GM19239 (cell line): ENCODE measurements around the gene ARFIP1.

Experiments used
- DNase-seq: peaks from one replicate; pipeline ENCODE4 v3.0.0; 2011; ENCODE audit warnings: low spot score; ENCODE audit not compliant: insufficient read length
- FAIRE-seq: peaks from 2 replicates; lab custom pipeline; 2011; peaks lifted over from hg19 to GRCh38; lab: Jason Lieb, UNC

ARFIP1 gene

DNA sequence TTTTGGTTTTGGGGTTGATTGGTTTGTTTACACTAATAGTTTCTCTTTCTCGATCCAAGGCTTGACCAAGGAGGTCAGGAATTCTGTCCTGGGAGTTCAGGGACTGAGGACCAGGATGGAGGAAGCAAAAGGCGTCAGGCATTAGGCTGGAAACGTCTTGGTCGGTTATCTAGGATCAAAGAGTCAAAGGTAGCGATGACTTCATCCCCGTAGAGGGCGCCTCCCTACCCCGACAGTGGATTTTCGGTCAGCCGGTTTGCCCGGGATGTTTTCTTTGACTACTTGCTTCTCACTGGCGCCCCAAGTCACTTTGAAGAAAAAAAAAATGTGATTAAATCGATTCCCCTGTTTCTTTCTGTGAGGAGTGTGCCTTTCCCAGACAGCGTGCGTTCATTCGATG is 155.4 kb downstream of the ARFIP1 start:
- peak; percentile 26 for FAIRE-seq
- peak; percentile 24 for DNase-seq

DNA sequence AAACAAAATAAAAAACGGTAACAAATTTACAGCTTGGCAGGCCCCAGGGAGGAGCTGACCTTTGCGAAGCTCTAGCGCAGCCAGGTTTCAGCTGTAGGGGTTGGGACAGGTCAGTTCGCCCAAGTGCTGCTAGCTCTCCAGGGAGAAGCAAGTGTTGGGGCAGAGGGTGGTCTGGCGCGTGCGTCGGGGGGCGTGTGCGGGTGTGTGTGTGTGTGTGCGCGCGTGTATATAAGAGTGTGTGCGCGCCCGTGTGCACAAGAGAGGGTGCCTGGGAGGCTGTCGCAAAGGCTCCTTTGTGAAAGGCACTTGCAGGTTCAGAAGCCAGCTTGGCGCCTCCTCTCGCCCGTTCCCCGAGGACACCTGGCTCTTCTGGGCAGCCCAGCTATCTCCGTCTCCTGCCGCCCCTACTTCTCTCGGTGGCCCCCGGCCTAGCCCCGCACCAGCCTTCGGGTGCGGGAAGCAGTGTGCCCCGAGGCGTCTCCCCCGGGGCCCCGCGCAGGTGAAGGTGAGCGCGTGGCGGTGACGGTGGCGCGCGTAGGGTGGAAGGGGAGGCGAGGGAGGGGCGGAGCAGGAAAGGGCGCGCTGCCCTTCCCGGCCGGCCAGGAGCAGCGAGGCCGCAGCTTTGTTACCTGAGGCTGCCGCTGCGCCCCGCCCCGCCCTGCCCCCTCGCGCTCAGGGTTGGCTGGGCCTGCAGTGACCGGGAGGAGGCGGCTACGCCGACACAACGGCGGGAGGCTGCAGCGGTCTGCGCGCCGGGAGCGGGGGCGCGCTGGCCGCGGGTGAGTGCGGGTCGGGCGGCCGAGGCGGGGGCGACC is 156.1 kb downstream of the ARFIP1 start, which contains the start of gene FHDC1:
Gene FHDC1, plus strand, starts transcription at position 693 of the 815 bp plus-strand sequence. CDS start 6,735 bp downstream, outside the sequence.
- FAIRE-seq = peak; percentile 21
- DNase-seq = no peak

DNA sequence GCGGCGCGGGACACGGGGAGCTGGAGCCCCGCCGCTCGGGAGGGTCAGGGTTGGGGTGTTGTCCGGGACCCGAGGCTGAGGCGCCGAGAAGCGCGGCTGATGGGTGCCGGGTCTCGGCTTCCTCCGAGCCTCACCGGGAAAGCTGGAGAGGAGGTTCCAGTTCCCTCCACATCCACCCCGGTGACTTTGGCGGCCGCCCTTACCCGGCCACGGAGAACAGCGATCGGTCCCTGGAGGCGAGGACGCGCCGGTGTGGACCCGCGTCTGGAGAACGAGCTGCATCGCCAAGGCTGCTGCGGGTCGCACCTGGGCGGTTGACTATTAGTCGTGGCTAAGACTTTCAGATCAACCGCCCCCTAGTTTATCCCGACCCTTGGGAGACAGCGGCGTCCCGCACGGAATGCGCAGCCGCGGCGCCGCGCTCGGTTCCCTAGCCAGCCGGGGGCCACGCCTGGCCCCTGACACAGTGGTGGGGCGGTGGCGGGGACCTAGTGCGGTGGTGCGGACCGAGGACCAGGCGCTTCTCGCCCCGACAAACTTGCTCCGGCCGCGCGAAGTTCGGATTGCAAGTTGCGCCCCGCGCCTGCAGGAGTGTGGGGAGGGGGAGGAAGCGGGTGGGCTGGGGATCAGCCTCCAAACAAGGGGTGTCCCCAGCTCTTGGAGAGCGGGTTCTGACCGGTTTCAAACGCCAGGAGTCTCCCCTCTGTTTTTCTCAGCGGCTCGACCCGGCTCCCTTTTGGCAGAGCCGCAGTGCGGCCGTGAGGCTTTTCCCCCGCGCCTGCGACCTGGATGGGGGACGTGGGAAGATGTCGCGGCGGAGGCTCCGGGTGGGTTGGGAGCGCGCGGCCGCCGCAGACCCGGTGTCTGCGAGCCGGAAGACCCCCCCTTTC is 156.9 kb downstream of the ARFIP1 start:
- DNase-seq = peak; percentile 36
- FAIRE-seq = no peak

DNA sequence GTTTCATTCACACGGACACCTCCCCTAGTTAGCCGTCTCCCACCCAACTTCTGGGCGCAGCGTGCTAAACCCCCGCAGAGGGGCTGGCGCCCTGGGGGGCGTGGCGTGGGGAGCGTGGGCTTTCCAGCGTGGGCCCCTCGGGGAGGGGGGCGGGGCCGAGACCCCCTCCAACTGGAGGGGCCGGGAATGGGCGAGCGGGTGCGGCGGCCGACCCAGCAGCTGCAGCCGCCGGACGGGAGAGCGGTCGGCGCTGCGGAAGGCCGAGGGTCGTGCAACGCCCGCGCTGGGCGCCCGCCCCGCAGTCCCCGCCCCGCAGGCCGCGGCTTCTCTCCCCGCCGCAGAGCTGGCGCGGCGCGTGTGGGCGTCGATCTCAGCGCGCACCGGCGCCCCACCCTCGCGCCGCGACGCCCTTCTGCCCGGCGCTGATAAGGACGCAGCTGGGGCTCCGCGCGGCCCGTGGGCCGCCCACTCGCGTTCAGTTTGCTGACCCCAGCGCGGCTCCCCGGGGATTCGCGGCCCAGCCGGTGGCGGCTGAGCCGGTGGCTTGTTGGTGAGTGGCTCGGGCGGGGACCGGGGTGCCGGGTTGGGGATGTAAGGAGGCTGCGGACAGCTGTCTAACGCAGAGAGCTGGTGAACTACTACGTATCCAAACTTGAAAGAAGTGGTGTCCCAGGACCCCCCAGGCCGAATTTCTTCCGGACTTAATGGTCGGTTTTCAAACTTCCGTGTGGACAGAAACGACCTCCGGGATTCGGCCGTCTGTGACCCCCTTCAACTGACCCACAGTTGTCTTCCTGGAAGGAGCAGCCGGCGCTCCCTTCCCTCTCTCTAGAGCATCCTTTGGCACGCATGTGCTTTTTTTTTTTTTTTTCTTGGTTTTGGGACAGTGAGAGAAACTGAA is 157.8 kb downstream of the ARFIP1 start:
- DNase-seq = peak; percentile 35

DNA sequence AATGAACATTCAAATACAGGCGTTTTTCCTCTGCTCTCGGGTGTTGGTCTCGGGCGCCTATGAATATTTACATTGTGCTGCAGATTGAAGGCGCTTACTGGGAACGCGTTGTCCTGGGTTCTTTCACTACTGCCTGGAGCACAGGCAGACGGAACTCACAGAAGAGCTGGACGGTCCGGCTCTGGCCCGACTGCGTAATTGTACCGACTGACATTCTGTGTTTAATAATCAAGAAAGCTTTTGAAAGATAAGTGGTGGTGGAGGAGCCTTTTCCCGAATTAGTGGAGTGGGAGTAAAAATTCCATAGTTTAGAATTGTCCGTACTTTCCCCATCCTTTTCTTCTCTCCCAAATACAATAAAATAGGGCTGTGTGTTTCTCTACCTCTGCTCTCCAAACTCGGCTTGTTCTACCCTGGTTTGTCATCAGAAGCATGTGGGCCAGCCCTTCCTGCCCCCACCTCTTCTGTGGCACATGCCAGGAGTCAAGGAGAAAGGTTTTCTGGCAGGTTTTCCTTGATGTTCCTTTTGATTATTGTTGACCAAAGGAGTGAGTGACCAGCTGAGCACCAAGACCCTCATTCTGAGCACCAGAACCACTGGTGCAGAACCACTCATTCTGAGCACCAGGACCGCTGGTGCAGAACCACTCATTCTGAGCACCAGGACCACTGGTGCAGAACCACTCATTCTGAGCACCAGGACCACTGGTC is 158.6 kb downstream of the ARFIP1 start:
- no peak for FAIRE-seq
- no peak for DNase-seq

More for the DNA sequence above, 157.8 kb downstream of the ARFIP1 start:
- FAIRE-seq = no peak

DNA sequence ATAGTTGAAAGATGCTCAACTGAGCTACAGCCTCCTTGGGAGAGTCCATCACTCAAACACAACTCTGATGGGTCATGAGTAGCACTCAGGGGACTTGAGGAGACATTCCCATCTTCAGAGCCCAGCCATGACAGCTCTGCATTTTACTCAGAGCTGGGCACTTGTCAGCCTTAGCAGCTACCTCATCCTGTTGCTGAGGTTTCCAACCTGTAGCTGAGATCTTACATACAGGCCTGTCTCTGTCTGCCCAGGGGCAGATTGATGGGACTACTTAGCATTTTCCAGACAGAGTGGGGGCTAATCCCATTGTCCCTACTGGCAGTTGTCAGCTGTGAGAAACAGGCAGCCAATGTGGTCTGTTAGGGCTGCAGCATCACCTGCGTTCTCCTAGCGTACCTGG is 159.9 kb downstream of the ARFIP1 start:
- FAIRE-seq = no peak

DNA sequence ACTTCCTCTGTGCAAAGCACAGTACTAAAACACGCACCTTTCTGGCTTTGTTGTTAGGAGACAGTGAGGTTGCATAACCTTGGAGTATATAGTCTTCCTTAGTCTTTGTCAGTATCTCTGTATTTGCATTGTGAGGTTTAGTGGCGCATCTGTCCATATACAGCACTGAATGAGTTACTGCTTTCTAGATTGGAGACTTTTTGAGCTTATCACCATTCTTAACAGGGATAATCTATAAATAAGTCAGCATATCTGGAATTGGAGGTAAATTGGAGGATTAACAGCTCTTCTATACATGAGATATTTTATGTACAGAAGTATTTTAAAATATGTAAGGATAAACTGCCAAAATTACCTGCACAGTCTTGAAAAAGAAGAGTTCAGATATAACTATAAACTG is 160.7 kb downstream of the ARFIP1 start:
- DNase-seq (no peak), FAIRE-seq (no peak)

More for the DNA sequence above, 159.9 kb downstream of the ARFIP1 start:
- DNase-seq = no peak

DNA sequence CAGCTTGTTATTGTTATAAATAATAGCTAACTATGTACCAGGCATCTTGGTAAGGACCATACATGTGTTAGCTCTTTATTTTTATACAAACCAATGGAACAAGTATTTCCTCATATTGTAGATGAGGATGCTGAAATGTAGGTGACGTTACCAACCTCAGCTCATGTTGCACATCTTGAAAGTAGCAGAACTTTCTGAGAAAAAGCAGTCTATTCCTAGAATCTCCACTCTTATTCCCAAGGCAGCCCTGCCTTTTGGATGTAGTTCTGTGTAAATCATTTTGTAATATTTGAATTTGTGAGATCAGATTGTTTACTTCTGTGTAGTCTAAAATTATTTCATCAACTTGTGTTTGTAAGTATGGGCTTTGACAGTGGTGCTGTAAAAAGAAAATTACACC is 161.7 kb downstream of the ARFIP1 start:
- DNase-seq = no peak
- FAIRE-seq = no peak

DNA sequence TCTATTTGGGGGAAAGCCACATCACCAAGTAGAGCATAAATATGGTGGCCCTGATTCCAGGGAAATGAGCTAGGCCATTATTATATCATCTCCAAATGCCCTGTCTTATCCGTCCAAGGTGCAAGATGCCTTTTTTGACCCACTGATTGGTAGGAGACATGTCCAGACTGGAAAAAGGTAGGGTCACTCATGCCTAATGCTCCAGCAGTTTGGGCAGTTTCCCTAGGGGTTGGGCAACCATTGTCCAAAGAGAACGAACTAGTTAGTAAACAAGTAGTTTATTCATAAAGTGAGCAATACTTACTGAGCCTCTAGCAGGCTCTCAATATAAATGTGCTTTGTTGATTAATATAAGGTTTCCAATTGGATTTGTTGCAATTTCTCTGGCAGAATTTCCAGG is 162.6 kb downstream of the ARFIP1 start:
- no peak for FAIRE-seq

DNA sequence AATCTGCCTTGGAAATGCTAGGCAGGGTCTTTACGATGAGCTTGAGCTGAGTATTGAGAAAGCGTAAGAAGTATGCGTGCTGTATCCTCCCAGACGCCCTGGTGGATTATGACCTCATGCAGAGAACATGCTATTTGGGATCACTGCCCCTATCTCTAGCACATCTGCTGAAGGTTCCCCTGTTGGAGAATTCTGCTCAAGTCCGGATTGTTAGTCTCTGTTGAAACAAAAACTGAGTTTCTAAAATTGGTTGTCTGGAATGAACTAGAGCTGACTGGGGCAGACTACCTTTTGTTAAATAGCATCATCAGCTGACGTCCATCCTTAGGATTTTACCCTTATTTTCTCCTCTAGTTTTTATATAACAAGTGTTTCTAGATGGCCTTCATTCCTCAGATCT is 163.9 kb downstream of the ARFIP1 start:
- DNase-seq (no peak), FAIRE-seq (no peak)

More for the DNA sequence above, 162.6 kb downstream of the ARFIP1 start:
- DNase-seq = no peak

DNA sequence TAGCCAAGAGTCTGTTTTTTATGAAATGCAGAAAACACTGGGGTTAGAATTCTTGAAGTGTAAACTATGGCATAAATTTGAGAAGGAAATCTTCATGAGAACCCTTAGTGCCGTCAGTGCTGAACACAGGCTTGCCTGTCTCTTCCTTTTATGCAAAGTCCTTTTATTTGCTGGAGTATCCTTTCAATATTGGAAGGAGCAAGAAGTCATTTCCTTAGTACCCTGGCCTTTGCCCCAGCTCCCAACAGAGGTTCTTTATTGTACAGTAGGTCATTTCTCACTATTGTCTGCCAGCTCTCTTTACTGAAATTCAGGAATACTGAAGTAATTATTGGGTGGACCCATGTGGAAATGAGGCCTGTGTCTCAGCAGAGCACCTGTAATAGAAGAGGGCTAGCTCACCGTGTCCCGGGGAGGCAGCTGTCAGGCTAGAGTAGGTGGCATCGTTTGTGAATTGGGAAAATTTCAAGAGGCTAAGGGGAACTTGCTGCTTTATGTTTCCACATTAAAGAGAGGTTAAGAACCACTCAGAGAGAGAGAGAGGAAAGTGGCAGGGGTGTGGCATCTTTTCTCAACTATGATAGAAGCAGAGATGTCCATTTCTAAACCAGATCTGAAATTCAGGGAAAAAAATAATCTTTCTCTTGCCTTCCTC is 165.0 kb downstream of the ARFIP1 start:
- DNase-seq (no peak), FAIRE-seq (no peak)

DNA sequence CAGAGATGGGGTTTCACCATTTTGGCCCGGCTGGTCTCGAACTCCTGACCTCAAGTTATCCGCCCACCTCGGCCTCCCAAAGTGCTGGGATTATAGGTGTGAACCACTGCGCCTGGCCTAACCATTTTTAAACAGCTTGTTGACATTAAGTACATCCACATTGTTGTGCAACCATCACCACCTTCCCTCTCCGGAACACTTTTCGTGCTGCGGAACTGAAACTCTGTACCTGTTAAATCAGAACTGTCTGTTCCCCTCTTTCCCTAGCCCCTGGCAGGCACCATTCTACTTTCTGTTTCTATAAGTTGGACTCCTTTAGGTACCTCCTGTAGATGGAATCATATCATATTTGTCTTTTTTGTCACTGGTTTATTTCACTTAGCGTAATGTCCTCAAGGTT is 165.9 kb downstream of the ARFIP1 start:
- no peak for FAIRE-seq
- no peak for DNase-seq

DNA sequence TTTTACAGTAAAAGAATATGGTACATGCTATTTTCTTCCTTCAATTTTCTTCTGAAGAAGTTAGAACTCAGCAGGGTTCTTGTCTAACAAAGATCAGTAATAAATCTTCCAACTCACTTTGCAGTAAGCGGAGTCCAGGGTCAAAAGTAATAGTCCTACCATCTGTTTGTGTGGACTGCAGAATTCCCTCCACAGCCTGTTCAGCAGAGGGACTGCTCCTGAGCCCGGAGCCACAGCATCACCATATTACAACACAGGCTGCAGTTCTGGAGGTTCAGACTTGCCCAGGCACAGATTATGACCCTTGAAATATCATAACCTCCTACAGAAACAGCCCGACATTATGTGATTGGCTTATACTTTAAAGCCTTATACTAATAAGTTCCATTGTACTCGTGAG is 166.7 kb downstream of the ARFIP1 start:
- no peak for DNase-seq
- FAIRE-seq = no peak

DNA sequence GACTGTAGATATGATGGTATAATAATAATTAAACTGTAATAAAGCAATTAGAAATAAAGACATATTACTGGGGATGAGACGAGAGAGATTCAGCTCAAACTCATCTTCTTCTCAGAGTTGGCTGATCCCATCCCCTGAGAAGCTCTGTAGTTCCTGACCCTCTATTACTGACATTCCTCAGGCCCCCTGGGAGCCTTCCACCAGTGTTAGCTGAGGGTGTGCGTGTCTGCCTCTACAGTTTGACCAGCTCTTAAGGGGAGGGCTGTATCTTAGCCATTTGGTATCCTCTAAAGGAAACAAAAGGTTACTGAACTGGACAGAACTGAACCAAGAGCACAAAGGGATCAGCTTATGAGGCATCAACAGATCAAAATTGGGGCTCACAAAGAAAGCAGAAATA is 167.6 kb downstream of the ARFIP1 start:
- FAIRE-seq = peak; percentile 39
- no peak for DNase-seq

DNA sequence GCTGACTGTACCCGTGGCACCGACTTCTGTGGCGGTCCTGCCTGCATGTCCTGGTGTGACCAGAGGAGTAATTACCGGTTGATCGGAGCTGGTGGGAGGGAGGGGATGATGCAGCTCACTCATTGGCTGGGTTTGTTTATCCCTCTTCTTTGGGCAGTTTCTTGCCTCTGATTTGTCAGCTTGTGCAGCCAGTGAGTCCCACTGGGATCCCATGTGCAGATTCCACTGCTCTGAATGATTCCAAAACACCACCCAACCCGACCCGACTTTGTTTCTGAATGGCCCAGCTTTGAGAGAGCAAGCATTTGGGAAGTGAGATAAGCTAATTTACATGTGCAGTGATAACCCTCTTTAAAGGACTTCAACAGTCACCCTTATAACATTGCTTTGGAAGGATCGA is 170.2 kb downstream of the ARFIP1 start:
- DNase-seq = no peak
- FAIRE-seq = no peak

DNA sequence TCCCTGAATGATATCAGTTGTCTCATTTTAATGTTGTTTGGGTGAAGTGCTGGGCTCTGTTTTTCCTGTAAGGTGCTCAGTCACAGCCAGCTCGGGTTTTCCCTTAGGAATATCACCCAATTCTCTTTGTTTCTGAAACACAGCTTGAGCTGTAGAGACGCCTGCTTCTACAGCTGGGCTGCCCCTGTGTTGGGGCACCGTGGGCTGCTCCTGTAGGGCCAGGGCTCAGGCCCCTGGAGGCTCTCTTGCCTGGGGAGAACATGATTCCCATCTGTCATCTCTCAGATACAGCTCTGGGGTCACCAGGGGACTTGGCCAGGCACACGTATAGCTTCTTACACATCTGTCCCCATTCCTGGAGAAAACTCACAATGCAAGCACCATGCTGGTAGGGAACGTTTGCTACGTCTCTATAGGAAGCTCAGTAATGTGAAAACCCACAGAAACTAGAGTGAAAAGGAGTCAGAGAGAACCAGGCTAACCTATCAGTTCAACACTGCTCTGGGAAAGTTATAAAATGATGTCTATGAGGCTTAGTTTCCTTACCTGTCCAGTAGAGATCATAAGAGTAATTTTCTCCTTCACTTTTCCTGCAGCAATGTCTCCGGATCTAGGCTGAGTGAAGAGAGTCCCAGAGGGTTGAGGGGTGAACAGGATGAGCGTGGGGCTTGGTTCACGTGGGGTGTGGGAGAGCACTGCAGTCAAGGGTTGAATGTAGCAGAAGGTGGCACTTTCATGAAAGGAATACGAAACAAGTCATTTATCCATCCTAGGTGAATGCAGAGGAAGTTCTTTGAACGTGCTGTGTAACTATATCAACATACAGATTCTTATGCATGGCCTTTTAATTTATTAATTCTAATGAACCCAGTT is 170.9 kb downstream of the ARFIP1 start:
- DNase-seq (no peak), FAIRE-seq (no peak)

DNA sequence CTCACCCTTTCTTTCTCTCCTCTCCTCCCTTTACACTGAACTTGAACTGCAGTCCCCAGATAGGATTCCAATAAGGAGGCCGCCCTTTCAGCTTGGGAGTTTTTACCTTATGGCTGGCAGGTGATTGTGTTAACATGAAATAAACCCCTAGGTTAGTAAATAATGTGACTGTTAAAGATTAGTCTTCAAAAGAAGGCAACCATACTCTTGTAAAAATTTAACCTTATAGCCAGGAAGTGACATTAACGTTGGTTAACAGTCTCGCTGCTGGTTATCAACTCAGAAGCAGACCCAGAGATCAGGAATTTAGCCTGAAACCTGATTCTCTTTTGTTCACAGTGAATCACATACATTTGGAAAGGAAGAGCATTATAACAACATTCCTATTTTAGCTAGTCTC is 171.6 kb downstream of the ARFIP1 start:
- FAIRE-seq = no peak

DNA sequence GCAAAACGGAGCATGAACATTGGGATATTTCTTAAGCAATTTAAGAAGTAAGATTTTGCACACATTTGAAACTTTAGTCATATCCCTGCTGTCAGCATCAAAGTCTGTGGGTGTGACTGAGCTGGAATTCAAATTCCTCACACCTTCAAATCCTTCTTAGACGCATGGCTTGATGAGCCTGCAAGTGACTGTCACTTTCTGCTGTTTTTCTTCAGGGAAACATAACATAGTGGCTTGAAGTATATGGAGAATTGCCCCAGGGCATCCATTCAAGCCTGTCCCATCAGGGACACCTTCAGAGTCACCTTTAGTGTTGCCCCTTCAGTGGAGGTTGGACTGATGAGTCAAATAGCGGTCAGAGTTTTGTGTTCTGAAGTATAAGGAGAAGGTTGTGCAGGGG is 173.8 kb downstream of the ARFIP1 start:
- FAIRE-seq = no peak
- DNase-seq = no peak

More for the DNA sequence above, 171.6 kb downstream of the ARFIP1 start:
- DNase-seq = no peak
